ENCODE results near the gene SERINC5.
"Not testable (repeated sequence)": the region's sequence is repeated elsewhere in the genome, so short reads cannot be mapped to it uniquely, and the experiment has no call there.

Gene SERINC5

GRCh38 chr5:80156156-80156555, 99.7 kb downstream of the SERINC5 start:
- peaks cover 23% of the 10 kb centered on the region for H3K36me3 ChIP-seq
- no peak for TF ChIP-seq CTCF (IDR thresholded peaks at IDR 0.05)
- no peaks in the 10 kb centered on the region for H3K4me1 ChIP-seq (ENCODE audit: control insufficient read depth in 1 of 2, insufficient read depth in 1 of 2, low read depth in 1 of 2, low read length in 1 of 2)
- no peak overlapping the region for H3K4me3 ChIP-seq (ENCODE audit: low read depth in 1 of 2, low read length in 1 of 2)
- H3K27me3 ChIP-seq: no peaks in the 10 kb centered on the region
- H3K27ac ChIP-seq: no peak overlapping the region
- no peaks in the 10 kb centered on the region for H3K9me3 ChIP-seq

- no peaks in the 10 kb centered on the region for H3K9me3 ChIP-seq
- H3K36me3 ChIP-seq: peaks cover 34% of the 10 kb centered on the region
- no peak for TF ChIP-seq CTCF (IDR thresholded peaks at IDR 0.05)
- H3K4me1 ChIP-seq (ENCODE audit: control insufficient read depth in 1 of 2, insufficient read depth in 1 of 2, low read depth in 1 of 2, low read length in 1 of 2): no peaks in the 10 kb centered on the region
- no peak overlapping the region for H3K27ac ChIP-seq
- no peaks in the 10 kb centered on the region for H3K27me3 ChIP-seq
- no peak overlapping the region for H3K4me3 ChIP-seq (ENCODE audit: low read depth in 1 of 2, low read length in 1 of 2)
Measured at GRCh38 chr5:80154749-80155148, 101.1 kb downstream of the SERINC5 start.

- H3K4me1 ChIP-seq (ENCODE audit: control insufficient read depth in 1 of 2, insufficient read depth in 1 of 2, low read depth in 1 of 2, low read length in 1 of 2); H3K27me3 ChIP-seq: not testable (repeated sequence)
Measured at GRCh38 chr5:80154289-80154688, 101.6 kb downstream of the SERINC5 start.

GRCh38 chr5:80153586-80154126, 102.2 kb downstream of the SERINC5 start:
- TF ChIP-seq CTCF (IDR thresholded peaks at IDR 0.05): no peak
- Histone ChIP-seq H3K27me3 (no peaks in the 10 kb centered on the region), H3K27ac (no peak overlapping the region), H3K36me3 (peaks cover 33% of the 10 kb centered on the region), H3K4me3 (ENCODE audit: low read depth in 1 of 2, low read length in 1 of 2) (no peak overlapping the region), H3K9me3 (no peaks in the 10 kb centered on the region), H3K4me1 (ENCODE audit: control insufficient read depth in 1 of 2, insufficient read depth in 1 of 2, low read depth in 1 of 2, low read length in 1 of 2) (no peaks in the 10 kb centered on the region)

More at GRCh38 chr5:80154289-80154688, 101.6 kb downstream of the SERINC5 start:
- not testable (repeated sequence) for H3K27ac ChIP-seq; H3K9me3 ChIP-seq; H3K4me3 ChIP-seq (ENCODE audit: low read depth in 1 of 2, low read length in 1 of 2)
- H3K36me3 ChIP-seq: peaks cover 38% of the 10 kb centered on the region

GRCh38 chr5:80152778-80153177, 103.1 kb downstream of the SERINC5 start:
- H3K4me1 ChIP-seq (ENCODE audit: control insufficient read depth in 1 of 2, insufficient read depth in 1 of 2, low read depth in 1 of 2, low read length in 1 of 2): no peaks in the 10 kb centered on the region
- peaks cover 24% of the 10 kb centered on the region for H3K36me3 ChIP-seq
- TF ChIP-seq CTCF (IDR thresholded peaks at IDR 0.05): no peak
- H3K27ac ChIP-seq: no peak overlapping the region
- H3K9me3 ChIP-seq: no peaks in the 10 kb centered on the region
- no peaks in the 10 kb centered on the region for H3K27me3 ChIP-seq
- no peak overlapping the region for H3K4me3 ChIP-seq (ENCODE audit: low read depth in 1 of 2, low read length in 1 of 2)

- H3K4me3 ChIP-seq (ENCODE audit: low read depth in 1 of 2, low read length in 1 of 2): no peak overlapping the region
- peaks cover 23% of the 10 kb centered on the region for H3K36me3 ChIP-seq
- no peak for TF ChIP-seq CTCF (IDR thresholded peaks at IDR 0.05)
- H3K9me3 ChIP-seq: no peaks in the 10 kb centered on the region
- H3K27ac ChIP-seq: no peak overlapping the region
- H3K4me1 ChIP-seq (ENCODE audit: control insufficient read depth in 1 of 2, insufficient read depth in 1 of 2, low read depth in 1 of 2, low read length in 1 of 2): peaks cover under 1% of the 10 kb centered on the region in 2 experiments
- no peaks in the 10 kb centered on the region for H3K27me3 ChIP-seq
Measured at GRCh38 chr5:80151890-80152289, 104.0 kb downstream of the SERINC5 start.
